IMR-90 (cell line): ENCODE results near the gene SOWAHB. TPM values are rescaled to one million over a fixed set of nuclear protein-coding genes. Genes with fewer than 3 reads are reported as not detected.

Source experiments
- ATAC-seq: fragments of 200-7000 bp; cut with Tn5 transposase; 2 replicates; pipeline ENCODE4 v1.9.1; 2020; ENCODE audit warnings: low read depth, mild to moderate bottlenecking, moderate library complexity
- BruUV-seq: library from RNA; stranded (reverse); fragments of 400-500 nt; replicated peaks from 2 replicates; lab custom pipeline; 2021; lab: Mats Ljungman, UMichigan
- CTCF ChIA-PET: fragments of 300-600 bp; formaldehyde crosslinking; extraction: SDS; loops from one replicate; lab custom pipeline; 2021; ENCODE audit warnings: antibody characterized with exemption; lab: Yijun Ruan, JAX
- POLR2A ChIA-PET: fragments of 300-600 bp; sonication (Branson Sonifier 250); formaldehyde crosslinking; loops from one replicate; lab custom pipeline; 2022; ENCODE audit warnings: antibody characterized with exemption; ENCODE audit not compliant: unreplicated experiment; lab: Charles Lee
- DNase-seq: peaks from one replicate; pipeline ENCODE4 v3.0.0; 2013
- H2AFZ ChIP-seq: replicated peaks from 2 replicates; pipeline ENCODE3; 2013; ENCODE audit warnings: low read length, mild to moderate bottlenecking; ENCODE audit not compliant: poor library complexity
- H2AK5ac ChIP-seq: 2 replicates; pipeline ENCODE4 v1.6.1; 2013; ENCODE audit warnings: low read depth, low read length, inconsistent platforms
- H2AK9ac ChIP-seq: replicated peaks from 2 replicates; pipeline ENCODE3; 2013; ENCODE audit warnings: mild to moderate bottlenecking, low read depth, low read length, moderate library complexity; ENCODE audit not compliant: poor library complexity
- H2BK120ac ChIP-seq: 2 replicates; pipeline ENCODE4 v1.6.1; 2013; ENCODE audit warnings: low read depth, low read length, inconsistent platforms
- H2BK15ac ChIP-seq: 3 replicates; pipeline ENCODE4 v1.6.1; 2013; ENCODE audit warnings: low read depth, low read length, inconsistent platforms
- H2BK20ac ChIP-seq: 2 replicates; pipeline ENCODE4 v1.6.1; 2013; ENCODE audit warnings: low read depth, mild to moderate bottlenecking, inconsistent platforms, low read length, moderate library complexity
- H2BK5ac ChIP-seq: 2 replicates; pipeline ENCODE4 v1.6.1; 2013; ENCODE audit warnings: mild to moderate bottlenecking, low read depth, low read length, inconsistent platforms; ENCODE audit not compliant: poor library complexity, severe bottlenecking
- H3K14ac ChIP-seq: replicated peaks from 2 replicates; pipeline ENCODE4 v1.6.1; 2013; ENCODE audit warnings: low read depth, low read length, inconsistent platforms
- H3K18ac ChIP-seq: 2 replicates; pipeline ENCODE4 v1.6.1; 2013; ENCODE audit warnings: low read depth, low read length, control low read depth
- H3K23ac ChIP-seq: 2 replicates; pipeline ENCODE4 v1.6.1; 2013; ENCODE audit warnings: low read depth, low read length, inconsistent platforms
- H3K27ac ChIP-seq: 2 replicates; pipeline ENCODE4 v1.5.1; 2013; ENCODE audit warnings: mild to moderate bottlenecking, control low read depth, low read length; ENCODE audit not compliant: insufficient read depth
- H3K27me3 ChIP-seq: 2 replicates; pipeline ENCODE4 v1.6.1; 2013; ENCODE audit warnings: low read length; ENCODE audit not compliant: control insufficient read depth, insufficient read depth
- H3K36me3 ChIP-seq: 2 replicates; pipeline ENCODE4 v1.6.1; 2013; ENCODE audit warnings: low read length, mixed read lengths; ENCODE audit not compliant: control insufficient read depth, insufficient read depth
- H3K4ac ChIP-seq: 2 replicates; pipeline ENCODE4 v1.6.1; 2013; ENCODE audit warnings: low read depth, low read length, inconsistent platforms
- H3K4me1 ChIP-seq: 2 replicates; pipeline ENCODE4 v1.6.1; 2013; ENCODE audit warnings: low read length, mixed read lengths; ENCODE audit not compliant: control insufficient read depth, insufficient read depth
- H3K4me2 ChIP-seq: 2 replicates; pipeline ENCODE4 v1.6.1; 2013; ENCODE audit warnings: low read depth, mild to moderate bottlenecking, control low read depth, low read length, moderate library complexity
- H3K4me3 ChIP-seq: 2 replicates; pipeline ENCODE4 v1.5.1; 2013; ENCODE audit warnings: low read depth, mild to moderate bottlenecking, control low read depth, low read length, moderate library complexity; ENCODE audit not compliant: insufficient read depth
- H3K56ac ChIP-seq: 2 replicates; pipeline ENCODE4 v1.6.1; 2013; ENCODE audit warnings: low read length, inconsistent platforms; ENCODE audit not compliant: insufficient read depth; ENCODE audit errors: extremely low read depth
- H3K79me1 ChIP-seq, 2 experiments: 2 replicates each; pipeline ENCODE4 v1.6.1; 2013; ENCODE audit warnings: low read length in 2 of 2, inconsistent platforms in 1 of 2, low read depth in 1 of 2
- H3K9ac ChIP-seq: 2 replicates; pipeline ENCODE4 v1.6.1; 2013; ENCODE audit warnings: low read depth, low read length, control low read depth
- H3K9me1 ChIP-seq: 2 replicates; pipeline ENCODE4 v1.6.1; 2013; ENCODE audit warnings: low read length, inconsistent platforms; ENCODE audit not compliant: insufficient read depth
- H3K9me3 ChIP-seq: 2 replicates; pipeline ENCODE4 v1.6.1; 2013; ENCODE audit warnings: low read length; ENCODE audit not compliant: control insufficient read depth, insufficient read depth
- H4K20me1 ChIP-seq: 2 replicates; pipeline ENCODE4 v1.6.1; 2013; ENCODE audit warnings: low read length, inconsistent platforms; ENCODE audit not compliant: insufficient read depth
- H4K5ac ChIP-seq: 2 replicates; pipeline ENCODE4 v1.6.1; 2013; ENCODE audit warnings: mild to moderate bottlenecking, low read depth, low read length, control low read depth
- H4K8ac ChIP-seq, 2 experiments: 2 replicates each; pipeline ENCODE4 v1.6.1; 2013; ENCODE audit warnings: low read depth in 2 of 2, low read length in 2 of 2, control low read depth in 1 of 2, inconsistent platforms in 1 of 2
- H4K91ac ChIP-seq: 2 replicates; pipeline ENCODE4 v1.6.1; 2013; ENCODE audit warnings: low read depth, low read length, inconsistent platforms; ENCODE audit not compliant: insufficient read depth
- MAZ ChIP-seq: IDR thresholded peaks from 2 replicates; pipeline ENCODE4 v1.6.1; 2012; ENCODE audit warnings: low read depth, mild to moderate bottlenecking, low read length, improper control_type of control experiment, moderate library complexity, borderline replicate concordance
- RAD21 ChIP-seq: IDR thresholded peaks from 2 replicates; pipeline ENCODE4 v1.6.1; 2012; ENCODE audit warnings: low read length, improper control_type of control experiment
- RFX5 ChIP-seq: IDR thresholded peaks from 2 replicates; pipeline ENCODE4 v1.8.0; 2012; ENCODE audit warnings: low read depth, mild to moderate bottlenecking, low read length, moderate library complexity
- WGBS, 2 experiments: methylation state at CpG; one replicate each; pipeline versions ENCODE4 v1.1.5 to v1.1.7; 2013; ENCODE audit warnings: missing lambda C conversion rate in 2 of 2; ENCODE audit not compliant: insufficient read length in 1 of 2; ENCODE audit errors: extremely low coverage in 2 of 2; 5-methylcytosine and 5-hydroxymethylcytosine counted together
- dilution Hi-C: fragments of 300-500 bp; cut with HindIII; formaldehyde crosslinking; loops from one replicate; pipeline ENCODE4 v1.14.3; 2018; ENCODE audit warnings: low sequenced_read_pairs; ENCODE audit not compliant: unreplicated experiment
- in situ Hi-C: fragments of 300-500 bp; cut with MboI; formaldehyde crosslinking; loops from 3 replicates; pipeline ENCODE4 v1.14.3; 2019; ENCODE audit warnings: low sequenced_read_pairs, inconsistent platforms, mixed read lengths
- intact Hi-C: fragments of 100-400 bp; cut with micrococcal nuclease; formaldehyde crosslinking; loops from 2 replicates; pipeline ENCODE4 v1.10.0; 2022
- polyA plus RNA-seq, 3 experiments: library from polyadenylated mRNA; depleted of rRNA; stranded (reverse); fragments of >200 nt; gene quantifications; 2 replicates each; pipeline ENCODE4 v1.2.3, GENCODE V29; 2012; ENCODE audit warnings: low replicate concordance in 1 of 3
- total RNA-seq: library from RNA; depleted of rRNA; stranded (reverse); fragments of >200 nt; gene quantifications from 2 replicates; pipeline ENCODE4 v1.2.3, GENCODE V29; 2012
- TF ChIP-seq, protein P1 (sequence below): fragments of 150-350 bp; IDR thresholded peaks from 2 replicates; pipeline ENCODE4 v1.6.1; 2017; ENCODE audit warnings: mild to moderate bottlenecking, antibody characterized with exemption, low read length, low read depth

SOWAHB gene
- total and polyA plus RNA-seq, 2 of the 4 experiments (the other 2 are of a cell fraction), result not detected

DNA sequence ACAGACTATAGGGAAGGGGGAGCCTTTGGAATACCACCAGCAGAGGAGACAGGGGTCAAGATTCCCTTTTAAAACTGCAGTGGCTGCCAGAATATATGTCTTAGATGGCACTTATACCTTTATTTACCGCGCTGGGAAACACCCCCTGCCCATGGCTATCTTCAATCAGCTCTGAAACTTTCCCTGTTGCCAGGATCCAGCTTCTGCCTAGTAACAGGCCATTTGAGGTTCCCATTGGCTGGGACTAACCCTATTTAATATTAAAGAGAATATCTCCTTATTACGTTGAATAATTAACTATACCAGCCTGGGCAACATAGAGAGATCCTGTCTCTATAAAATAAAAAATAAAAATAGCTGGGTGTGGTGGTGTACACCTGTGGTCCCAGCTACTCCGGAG is 23.8 kb downstream of the SOWAHB start:
- H3K4me2 ChIP-seq, result no peak overlapping the region
- no peak overlapping the region for H4K8ac ChIP-seq
- no peaks in the 10 kb centered on the region for H4K20me1 ChIP-seq
- no peaks in the 10 kb centered on the region for H3K9me1 ChIP-seq
- no peak overlapping the region for H4K91ac ChIP-seq
- no peak overlapping the region for H2AK9ac ChIP-seq
- no peak overlapping the region for H2BK20ac ChIP-seq
- in situ Hi-C loops (no loop called here), intact Hi-C loops (no loop called here), dilution Hi-C loops (no loop called here)
- no peak overlapping the region for H2AFZ ChIP-seq
- no peaks in the 10 kb centered on the region for H3K9me3 ChIP-seq
- TF ChIP-seq, protein P1, sequence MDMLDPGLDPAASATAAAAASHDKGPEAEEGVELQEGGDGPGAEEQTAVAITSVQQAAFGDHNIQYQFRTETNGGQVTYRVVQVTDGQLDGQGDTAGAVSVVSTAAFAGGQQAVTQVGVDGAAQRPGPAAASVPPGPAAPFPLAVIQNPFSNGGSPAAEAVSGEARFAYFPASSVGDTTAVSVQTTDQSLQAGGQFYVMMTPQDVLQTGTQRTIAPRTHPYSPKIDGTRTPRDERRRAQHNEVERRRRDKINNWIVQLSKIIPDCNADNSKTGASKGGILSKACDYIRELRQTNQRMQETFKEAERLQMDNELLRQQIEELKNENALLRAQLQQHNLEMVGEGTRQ, result no peak
- TF ChIP-seq RAD21 (no peak), MAZ (no peak), RFX5 (peak; percentile 90)
- no peaks in the 10 kb centered on the region for H3K79me1 ChIP-seq
- no peaks in the 10 kb centered on the region for H3K36me3 ChIP-seq
- no peak overlapping the region for H2BK15ac ChIP-seq
- H3K23ac ChIP-seq, result no peak overlapping the region
- ChIA-PET POLR2A (no interaction called here), CTCF (no interaction called here)
- H3K27me3 ChIP-seq, result no peaks in the 10 kb centered on the region
- 80% methylated on average over 2 of the region's 4 CpGs; no CpG with 5 or more reads in 1 of the 2 experiments for WGBS, 2 experiments
- no peak for ATAC-seq
- no TSS peak for BruUV-seq
- no peak overlapping the region for H3K14ac ChIP-seq
- H3K27ac ChIP-seq, result no peak overlapping the region
- H4K5ac ChIP-seq, result no peak overlapping the region
- no peak overlapping the region for H3K18ac ChIP-seq
- DNase-seq, result no peak
- H2BK120ac ChIP-seq, result no peak overlapping the region
- no peak overlapping the region for H3K56ac ChIP-seq
- no peak overlapping the region for H3K9ac ChIP-seq
- H3K4me1 ChIP-seq, result no peaks in the 10 kb centered on the region
- H3K4ac ChIP-seq, result no peak overlapping the region
- H2AK5ac ChIP-seq, result no peak overlapping the region
- H3K4me3 ChIP-seq, result no peak overlapping the region
- H2BK5ac ChIP-seq, result no peak overlapping the region
